Adrenal gland (tissue), 12 donors: ENCODE results near the gene ROR2. TPM values are rescaled to one million over a fixed set of nuclear protein-coding genes. Genes with fewer than 3 reads are reported as not detected.

Source experiments
- DNase-seq, 7 donors: peaks; one replicate each; pipeline ENCODE4 v3.0.0-alpha.2; 2019 to 2020
- H3K27ac ChIP-seq, 5 donors: fragments of 200-600 bp; sonication (generic) in 4 of 5; 1 replicate in 3 of 5; 2 replicates in 2 of 5; pipeline versions ENCODE4 v1.5.1 to v1.8.0; 2016 to 2020; ENCODE audit warnings: mild to moderate bottlenecking in 1 of 5
- H3K27me3 ChIP-seq: fragments of 200-600 bp; 2 replicates; pipeline ENCODE4 v1.8.0; 2021
- H3K36me3 ChIP-seq, 2 donors: fragments of 200-600 bp; replicated peaks in 1 of 2; 1 replicate in 1 of 2; 2 replicates in 1 of 2; pipeline versions ENCODE4 v1.5.1 to v1.8.0; 2018 to 2022
- H3K4me1 ChIP-seq, 2 donors: fragments of 200-600 bp; replicated peaks in 1 of 2; 1 replicate in 1 of 2; 2 replicates in 1 of 2; pipeline versions ENCODE4 v1.5.1 to v1.8.0; 2018 to 2021
- H3K4me3 ChIP-seq, 4 donors: fragments of 200-600 bp; sonication (generic) in 3 of 4; one replicate each; pipeline ENCODE4 v1.5.1; 2016 to 2018
- H3K9me3 ChIP-seq, 3 donors: fragments of 200-600 bp; sonication (generic) in 1 of 3; replicated peaks in 1 of 3; 1 replicate in 2 of 3; 2 replicates in 1 of 3; pipeline versions ENCODE4 v1.5.1 to v1.8.0; 2016 to 2021
- POLR2A ChIP-seq, 2 donors: fragments of 450-650 bp; IDR thresholded peaks; one replicate each; pipeline ENCODE4 v1.6.1; 2017; ENCODE audit warnings: antibody characterized with exemption in 2 of 2, mild to moderate bottlenecking in 2 of 2, moderate library complexity in 1 of 2
- WGBS, 4 donors: extraction: QIAGEN DNeasy Blood & Tissue Kit in 2 of 4; methylation state at CpG; one replicate each; pipeline versions ENCODE4 v1.1.5 to v1.1.7; 2013 to 2017; 5-methylcytosine and 5-hydroxymethylcytosine counted together
- intact Hi-C, 2 donors: fragments of 100-400 bp; cut with DNase I; formaldehyde crosslinking; loops; one replicate each; pipeline versions ENCODE4 v1.14.1 to v1.15.0; 2022 to 2023
- polyA plus RNA-seq, 3 donors: library from polyadenylated mRNA; stranded (reverse); fragments of 200-250 nt in 2 of 3; fragments of 350-450 nt in 1 of 3; fragmentation: Illumina TruSeq in 1 of 3; extraction: RNeasy Lipid Tissue Mini Kit (QIAGEN cat#74804) in 1 of 3; gene quantifications; one replicate each; pipeline ENCODE4 v1.2.3, GENCODE V29; 2013 to 2014
- total RNA-seq, 9 donors: library from RNA; depleted of rRNA in 4 of 9; stranded (reverse); fragments of >200 nt in 4 of 9; fragments of 120-200 nt in 1 of 9; fragmentation: NEBNext Ultra II Directional in 1 of 9; extraction: Animal tissue kit (Norgen Biotek cat#: 25700) in 1 of 9; gene quantifications; one replicate each; pipeline versions ENCODE4 v1.1.0 to v1.2.4, GENCODE V29; 2013 to 2023
- TF ChIP-seq, protein P1 (sequence below), 6 experiments: fragments of 450-650 bp in 4 of 6; fragments of 200-600 bp in 2 of 6; sonication (generic) in 1 of 6; IDR thresholded peaks; 1 replicate in 5 of 6; 2 replicates in 1 of 6; pipeline versions ENCODE4 v1.5.1 to v1.8.0; 2016 to 2021; ENCODE audit warnings: antibody characterized with exemption in 6 of 6, mild to moderate bottlenecking in 2 of 6, moderate library complexity in 1 of 6
- donor health status: healthy with polysubstance abuse.
- donor health status: Bipolar disorder and iron deficiency.
- donor health status: DM: yes; HTN: yes; CAD: no.
- donor health status: DM: no; HTN: no; CAD: no.
- donor health status: DM: no; HTN: no; CAD: no.
- donor health status: DM: yes; HTN: yes; CAD: no.

The ROR2 gene
- total and polyA plus RNA-seq, 12 donors: 3.9 to 23.9 (median 11.4) TPM

DNA sequence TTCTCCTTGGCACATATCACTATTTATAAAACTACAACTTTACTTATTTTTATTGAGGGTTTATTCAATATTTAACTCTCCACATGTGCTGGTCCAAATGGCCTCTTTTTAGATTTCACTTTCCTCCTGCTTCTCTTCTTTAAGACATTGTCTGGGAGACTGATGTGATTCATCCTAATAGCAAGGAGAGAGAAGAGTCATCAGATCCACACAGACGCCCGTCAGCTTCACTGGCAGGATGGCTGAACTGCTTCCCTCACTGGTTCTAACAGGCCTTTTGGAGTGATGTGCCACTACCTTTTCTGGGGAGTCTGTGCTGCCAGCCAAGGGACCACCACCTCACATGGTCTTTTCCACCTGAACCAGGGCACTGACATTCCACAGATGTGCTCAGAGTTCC is 16.5 kb upstream of the ROR2 start:
- Histone ChIP-seq H3K4me3 (no peak overlapping the region), H3K4me1 (no peaks in the 10 kb centered on the region), H3K9me3 (no peaks in the 10 kb centered on the region), H3K27ac (no peak overlapping the region), H3K36me3 (no peaks in the 10 kb centered on the region), H3K27me3 (no peaks in the 10 kb centered on the region)
- 79 to 93% (median 87%) methylated on average over 2 of the region's 2 CpGs for WGBS, 4 donors
- TF ChIP-seq POLR2A (IDR thresholded peaks at IDR 0.05): no peak
- TF ChIP-seq, protein P1, sequence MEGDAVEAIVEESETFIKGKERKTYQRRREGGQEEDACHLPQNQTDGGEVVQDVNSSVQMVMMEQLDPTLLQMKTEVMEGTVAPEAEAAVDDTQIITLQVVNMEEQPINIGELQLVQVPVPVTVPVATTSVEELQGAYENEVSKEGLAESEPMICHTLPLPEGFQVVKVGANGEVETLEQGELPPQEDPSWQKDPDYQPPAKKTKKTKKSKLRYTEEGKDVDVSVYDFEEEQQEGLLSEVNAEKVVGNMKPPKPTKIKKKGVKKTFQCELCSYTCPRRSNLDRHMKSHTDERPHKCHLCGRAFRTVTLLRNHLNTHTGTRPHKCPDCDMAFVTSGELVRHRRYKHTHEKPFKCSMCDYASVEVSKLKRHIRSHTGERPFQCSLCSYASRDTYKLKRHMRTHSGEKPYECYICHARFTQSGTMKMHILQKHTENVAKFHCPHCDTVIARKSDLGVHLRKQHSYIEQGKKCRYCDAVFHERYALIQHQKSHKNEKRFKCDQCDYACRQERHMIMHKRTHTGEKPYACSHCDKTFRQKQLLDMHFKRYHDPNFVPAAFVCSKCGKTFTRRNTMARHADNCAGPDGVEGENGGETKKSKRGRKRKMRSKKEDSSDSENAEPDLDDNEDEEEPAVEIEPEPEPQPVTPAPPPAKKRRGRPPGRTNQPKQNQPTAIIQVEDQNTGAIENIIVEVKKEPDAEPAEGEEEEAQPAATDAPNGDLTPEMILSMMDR (IDR thresholded peaks at IDR 0.05): no peak
- intact Hi-C loops: no loop called here
- DNase-seq: no peak

DNA sequence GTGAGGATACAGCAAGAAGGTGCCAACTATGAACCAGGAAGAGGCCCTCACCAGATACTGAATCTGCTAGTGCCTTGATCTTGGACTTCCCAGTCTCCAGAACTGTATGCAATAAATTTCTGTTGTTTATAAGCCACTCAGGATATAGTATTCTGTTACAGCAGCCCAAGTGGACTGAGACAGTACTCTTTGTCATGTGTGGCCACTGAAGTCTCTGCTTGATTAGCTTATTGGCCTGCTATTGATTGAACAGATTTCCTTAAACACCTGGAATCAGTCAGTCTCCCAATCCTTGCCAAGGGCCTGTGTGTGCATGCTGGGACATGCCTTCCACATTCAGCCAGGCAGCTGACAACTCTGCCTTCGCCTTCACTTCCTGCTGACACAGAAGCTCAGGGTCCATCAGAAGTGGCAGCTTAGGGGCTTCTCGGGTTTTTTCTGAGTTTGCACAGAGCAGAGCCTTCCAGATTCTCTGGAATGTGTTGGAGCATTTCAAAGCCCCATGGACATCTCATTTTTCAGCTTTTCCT is 13.7 kb upstream of the ROR2 start:
- TF ChIP-seq, protein P1 (IDR thresholded peaks at IDR 0.05): no peak
- no peak for TF ChIP-seq POLR2A (IDR thresholded peaks at IDR 0.05)
- no peak for DNase-seq
- 71 to 84% (median 80%) methylated on average over 2 of the region's 2 CpGs for WGBS, 4 donors
- no peak overlapping the region for H3K27ac ChIP-seq
- H3K4me1 ChIP-seq: no peaks in the 10 kb centered on the region
- H3K36me3 ChIP-seq: no peaks in the 10 kb centered on the region
- H3K9me3 ChIP-seq: peaks cover 0 to 5% (median 0%) of the 10 kb centered on the region in 3 donors
- no peak overlapping the region for H3K4me3 ChIP-seq
- H3K27me3 ChIP-seq: no peaks in the 10 kb centered on the region
- intact Hi-C loops: no loop called here

DNA sequence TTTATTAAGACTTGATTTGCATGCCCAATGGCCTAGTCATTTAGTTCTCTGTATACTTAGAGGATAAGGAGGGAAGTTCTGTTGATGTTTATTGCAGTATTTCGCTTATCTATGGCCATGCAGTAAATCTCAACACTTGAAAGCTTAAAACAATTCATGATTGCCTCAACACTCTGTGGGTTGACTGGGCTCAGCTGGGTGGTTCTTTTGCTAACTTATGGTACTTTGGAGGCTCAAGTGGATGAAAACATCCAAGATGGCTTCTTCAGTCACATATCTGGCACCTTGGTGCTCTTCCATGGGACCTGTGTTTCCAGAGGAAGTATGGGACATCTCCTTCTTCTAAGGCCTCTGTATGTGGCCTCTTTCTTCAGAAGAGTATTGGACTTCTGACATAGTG is 10.3 kb upstream of the ROR2 start:
- DNase-seq: no peak
- 69 to 91% (median 87%) methylated on average over 1 of the region's 1 CpG for WGBS, 4 donors
- H3K4me3 ChIP-seq: no peak overlapping the region
- no peaks in the 10 kb centered on the region for H3K4me1 ChIP-seq
- peaks cover 0 to 5% (median 0%) of the 10 kb centered on the region in 3 donors for H3K9me3 ChIP-seq
- H3K27me3 ChIP-seq: no peaks in the 10 kb centered on the region
- no peaks in the 10 kb centered on the region for H3K36me3 ChIP-seq
- intact Hi-C loops: no loop called here
- TF ChIP-seq POLR2A (IDR thresholded peaks at IDR 0.05): no peak
- TF ChIP-seq, protein P1 (IDR thresholded peaks at IDR 0.05): no peak
- no peak overlapping the region for H3K27ac ChIP-seq

DNA sequence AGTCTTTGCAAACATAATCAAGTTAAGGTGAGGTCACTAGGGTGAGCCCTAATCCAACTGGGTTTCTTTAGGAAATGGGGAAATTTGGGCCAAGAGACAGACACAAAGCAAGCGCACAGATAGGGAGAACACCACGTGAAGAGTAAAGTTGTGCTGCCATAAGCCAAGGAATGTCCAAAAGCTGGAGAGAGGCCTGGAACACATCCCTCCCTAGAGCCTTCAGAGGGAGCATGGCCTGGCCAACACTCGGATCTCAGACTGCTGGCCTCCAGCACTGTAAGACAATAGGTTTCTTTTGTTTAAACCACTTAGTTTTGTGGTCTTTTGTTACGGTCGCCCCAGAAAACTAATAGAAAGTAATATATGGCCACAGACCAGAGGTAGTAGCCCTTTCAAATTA is 8.1 kb upstream of the ROR2 start:
- intact Hi-C loops: loop anchor here in 1 of 2 donors (10.0 kb wide), 1 partner anchor 157 kb away; the partner anchor contains the start of gene SPTLC1
- H3K4me3 ChIP-seq: no peak overlapping the region
- H3K4me1 ChIP-seq: no peaks in the 10 kb centered on the region
- no peaks in the 10 kb centered on the region for H3K36me3 ChIP-seq
- no peak for DNase-seq
- no peaks in the 10 kb centered on the region for H3K27me3 ChIP-seq
- WGBS, 4 donors: 83 to 87% (median 85%) methylated on average over 5 of the region's 5 CpGs
- H3K9me3 ChIP-seq: peaks cover 0 to 5% (median 0%) of the 10 kb centered on the region in 3 donors
- TF ChIP-seq, protein P1 (IDR thresholded peaks at IDR 0.05): no peak
- no peak for TF ChIP-seq POLR2A (IDR thresholded peaks at IDR 0.05)
- no peak overlapping the region for H3K27ac ChIP-seq
